AML-193 (cell line): ENCODE measurements around the gene INTS14.
"Not testable (repeated sequence)": the region's sequence is repeated elsewhere in the genome, so short reads cannot be mapped to it uniquely, and the experiment has no call there.

Source experiments
- DNase-seq, 2 experiments: peaks; one replicate each; lab custom pipeline; 2025; lab: John Stamatoyannopoulos, UW

The INTS14 gene

GRCh38 chr15:65578904-65579728, 31.8 kb downstream of the INTS14 start:
- DNase-seq, result no peak

- DNase-seq, result no peak
These were observed 33.6 kb downstream of the INTS14 start for GRCh38 chr15:65577129-65577996.

GRCh38 chr15:65576664-65577063, 34.3 kb downstream of the INTS14 start:
- DNase-seq, result no peak

- no peak for DNase-seq
These were observed 39.0 kb downstream of the INTS14 start for GRCh38 chr15:65571971-65572370.

- no peak for DNase-seq
These were observed 41.2 kb downstream of the INTS14 start for GRCh38 chr15:65569728-65570127.

GRCh38 chr15:65561934-65562333, 49.0 kb downstream of the INTS14 start:
- DNase-seq, result no peak

- DNase-seq, result no peak
These were observed 51.0 kb downstream of the INTS14 start for GRCh38 chr15:65559941-65560340.

- DNase-seq, result no peak
These were observed 51.8 kb downstream of the INTS14 start for GRCh38 chr15:65558997-65559760.

- DNase-seq, result no peak
These were observed 52.6 kb downstream of the INTS14 start for GRCh38 chr15:65558336-65558735.

- no peak for DNase-seq
These were observed 54.3 kb downstream of the INTS14 start for GRCh38 chr15:65556622-65557021.

GRCh38 chr15:65553691-65554090, 57.2 kb downstream of the INTS14 start:
- DNase-seq, result no peak

GRCh38 chr15:65552851-65553250, 58.1 kb downstream of the INTS14 start:
- DNase-seq, result not testable (repeated sequence)

GRCh38 chr15:65551183-65551582, 59.7 kb downstream of the INTS14 start:
- no peak for DNase-seq

- DNase-seq, result no peak
These were observed 60.2 kb downstream of the INTS14 start for GRCh38 chr15:65550681-65551098.

- not testable (repeated sequence) for DNase-seq
These were observed 61.6 kb downstream of the INTS14 start for GRCh38 chr15:65549288-65549687.

GRCh38 chr15:65547841-65548240, 63.1 kb downstream of the INTS14 start:
- DNase-seq, result no peak

GRCh38 chr15:65541231-65541820, 69.6 kb downstream of the INTS14 start:
- DNase-seq, result no peak

- DNase-seq, result no peak
These were observed 70.6 kb downstream of the INTS14 start for GRCh38 chr15:65540314-65540713.

- no peak for DNase-seq
These were observed 75.7 kb downstream of the INTS14 start for GRCh38 chr15:65535192-65535591.

GRCh38 chr15:65533057-65533756, 77.7 kb downstream of the INTS14 start:
- no peak for DNase-seq

- DNase-seq, result no peak
These were observed 78.2 kb downstream of the INTS14 start for GRCh38 chr15:65532738-65533051.
